ENCODE results near the gene IGSF21.

The IGSF21 gene

GRCh38 chr1:18147672-18148071 lies 40.1 kb downstream of the IGSF21 start:
- no peak for DNase-seq (ENCODE audit: extremely low read depth, low read depth)
- no peak for TF ChIP-seq CTCF (IDR thresholded peaks at IDR 0.05; ENCODE audit: low read depth, low read length, missing control alignments)
- no peak overlapping the region for H3K4me3 ChIP-seq (replicated peaks; ENCODE audit: low read depth, low read length)

GRCh38 chr1:18148461-18148860 lies 40.9 kb downstream of the IGSF21 start:
- DNase-seq (ENCODE audit: extremely low read depth, low read depth), result no peak
- H3K4me3 ChIP-seq (replicated peaks; ENCODE audit: low read depth, low read length), result no peak overlapping the region
- no peak for TF ChIP-seq CTCF (IDR thresholded peaks at IDR 0.05; ENCODE audit: low read depth, low read length, missing control alignments)

GRCh38 chr1:18149027-18149641 lies 41.5 kb downstream of the IGSF21 start:
- DNase-seq (ENCODE audit: extremely low read depth, low read depth), result no peak
- no peak overlapping the region for H3K4me3 ChIP-seq (replicated peaks; ENCODE audit: low read depth, low read length)
- TF ChIP-seq CTCF (IDR thresholded peaks at IDR 0.05; ENCODE audit: low read depth, low read length, missing control alignments), result no peak

GRCh38 chr1:18151436-18152122 lies 44.0 kb downstream of the IGSF21 start:
- H3K4me3 ChIP-seq (replicated peaks; ENCODE audit: low read depth, low read length), result no peak overlapping the region
- no peak for TF ChIP-seq CTCF (IDR thresholded peaks at IDR 0.05; ENCODE audit: low read depth, low read length, missing control alignments)
- DNase-seq (ENCODE audit: extremely low read depth, low read depth), result no peak

GRCh38 chr1:18154430-18155194 lies 47.0 kb downstream of the IGSF21 start:
- no peak overlapping the region for H3K4me3 ChIP-seq (replicated peaks; ENCODE audit: low read depth, low read length)
- no peak for TF ChIP-seq CTCF (IDR thresholded peaks at IDR 0.05; ENCODE audit: low read depth, low read length, missing control alignments)
- no peak for DNase-seq (ENCODE audit: extremely low read depth, low read depth)

GRCh38 chr1:18155881-18156385 lies 48.3 kb downstream of the IGSF21 start:
- DNase-seq (ENCODE audit: extremely low read depth, low read depth), result no peak
- H3K4me3 ChIP-seq (replicated peaks; ENCODE audit: low read depth, low read length), result no peak overlapping the region
- no peak for TF ChIP-seq CTCF (IDR thresholded peaks at IDR 0.05; ENCODE audit: low read depth, low read length, missing control alignments)

Measured in HFF-Myc (cell line).